SU-DHL-6 (cell line): ENCODE measurements around the gene RPTOR.

Source experiments
- EZH2phosphoT487 ChIP-seq: fragments of 200-600 bp; sonication (generic), shearing (Covaris generic); conservative IDR thresholded peaks from 2 replicates; pipeline ENCODE4 v1.6.1; 2018; ENCODE audit warnings: mild to moderate bottlenecking, antibody characterized with exemption, low read length, moderate library complexity, mixed read lengths
- TF ChIP-seq, protein P1 (sequence below): fragments of 200-600 bp; sonication (generic); IDR thresholded peaks from one replicate; pipeline ENCODE4 v1.5.1; 2017; ENCODE audit warnings: antibody characterized with exemption, mild to moderate bottlenecking, low read length, moderate library complexity; ENCODE audit not compliant: insufficient read depth, poor library complexity, severe bottlenecking

DNA sequence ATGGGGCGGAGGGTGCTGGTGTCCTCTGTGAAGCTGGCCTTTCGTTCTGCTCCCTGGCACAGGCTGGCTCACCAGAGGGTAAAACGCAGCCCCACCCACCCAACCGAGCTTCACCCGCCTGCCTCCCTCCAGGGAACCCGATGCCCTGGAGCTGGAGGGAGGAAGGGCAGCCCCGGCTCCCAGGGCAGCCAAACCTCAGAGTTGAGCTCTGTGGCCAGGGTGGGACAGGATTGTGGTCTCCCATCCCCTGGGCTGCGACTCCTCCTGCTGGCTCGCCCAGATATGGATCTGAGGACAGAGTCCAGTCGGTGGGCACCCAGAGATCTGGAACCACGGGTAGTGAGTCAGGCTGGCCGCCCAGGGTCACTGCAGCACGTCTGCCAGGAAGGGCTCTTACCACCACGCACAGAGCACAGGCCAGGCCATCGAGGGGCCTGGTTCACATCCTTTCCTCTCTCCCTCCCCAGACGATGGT lies 404.4 kb downstream of the RPTOR start:
- TF ChIP-seq, protein P1, sequence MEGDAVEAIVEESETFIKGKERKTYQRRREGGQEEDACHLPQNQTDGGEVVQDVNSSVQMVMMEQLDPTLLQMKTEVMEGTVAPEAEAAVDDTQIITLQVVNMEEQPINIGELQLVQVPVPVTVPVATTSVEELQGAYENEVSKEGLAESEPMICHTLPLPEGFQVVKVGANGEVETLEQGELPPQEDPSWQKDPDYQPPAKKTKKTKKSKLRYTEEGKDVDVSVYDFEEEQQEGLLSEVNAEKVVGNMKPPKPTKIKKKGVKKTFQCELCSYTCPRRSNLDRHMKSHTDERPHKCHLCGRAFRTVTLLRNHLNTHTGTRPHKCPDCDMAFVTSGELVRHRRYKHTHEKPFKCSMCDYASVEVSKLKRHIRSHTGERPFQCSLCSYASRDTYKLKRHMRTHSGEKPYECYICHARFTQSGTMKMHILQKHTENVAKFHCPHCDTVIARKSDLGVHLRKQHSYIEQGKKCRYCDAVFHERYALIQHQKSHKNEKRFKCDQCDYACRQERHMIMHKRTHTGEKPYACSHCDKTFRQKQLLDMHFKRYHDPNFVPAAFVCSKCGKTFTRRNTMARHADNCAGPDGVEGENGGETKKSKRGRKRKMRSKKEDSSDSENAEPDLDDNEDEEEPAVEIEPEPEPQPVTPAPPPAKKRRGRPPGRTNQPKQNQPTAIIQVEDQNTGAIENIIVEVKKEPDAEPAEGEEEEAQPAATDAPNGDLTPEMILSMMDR: no peak
- TF ChIP-seq EZH2phosphoT487: no peak
